ENCODE results near the gene ZNF76. TPM values are rescaled to one million over a fixed set of nuclear protein-coding genes. Genes with fewer than 3 reads are reported as not detected.

Gene ZNF76
- polyA plus RNA-seq, 1 of the 3 experiments (the other 2 are of a cell fraction), result 19.7 TPM

GRCh38 chr6:35292494-35292893 lies 33.0 kb downstream of the ZNF76 start (continued):
- TF ChIP-seq RAD21 (IDR thresholded peaks at IDR 0.05; ENCODE audit: low read length) (no peak), TEAD4 (IDR thresholded peaks at IDR 0.05; ENCODE audit: borderline replicate concordance, insufficient read depth) (no peak), YY1 (IDR thresholded peaks at IDR 0.05; ENCODE audit: low read depth) (no peak), NRF1 (IDR thresholded peaks at IDR 0.05; ENCODE audit: low read depth, low read length) (no peak), MEF2A (IDR thresholded peaks at IDR 0.05; ENCODE audit: borderline replicate concordance, low read depth) (no peak), SMC3 (IDR thresholded peaks at IDR 0.05; ENCODE audit: low read depth, low read length) (no peak), GATA2 (CRISPR knock-in tag; IDR thresholded peaks at IDR 0.05) (no peak), EP300 (IDR thresholded peaks at IDR 0.05; ENCODE audit: borderline replicate concordance in 1 of 2, low read depth in 1 of 2, low read length in 1 of 2) (no peak)

- peaks cover 16 to 65% of the 10 kb centered on the region in 2 experiments for H3K36me3 ChIP-seq (replicated peaks in 1 of 2; ENCODE audit: control insufficient read depth in 1 of 2, insufficient read depth in 2 of 2, low read length in 1 of 2)
- H3K27me3 ChIP-seq (ENCODE audit: insufficient read depth), result no peaks in the 10 kb centered on the region
- no peak overlapping the region for H3K4me3 ChIP-seq (ENCODE audit: low read depth in 2 of 2, low read length in 1 of 2)
- no peak overlapping the region for H3K4me2 ChIP-seq
- peaks cover 0 to 4% of the 10 kb centered on the region in 2 experiments; a peak in 1 of 4 replicates for H3K4me1 ChIP-seq (ENCODE audit: control insufficient read depth in 1 of 2, insufficient read depth in 2 of 2, low read depth in 1 of 2, low read length in 1 of 2)
- H3K27ac ChIP-seq (ENCODE audit: low read depth in 2 of 2, low read length in 1 of 2), result no peak overlapping the region
- no peaks in the 10 kb centered on the region for H4K20me1 ChIP-seq (ENCODE audit: insufficient read depth)
- TF ChIP-seq REST (IDR thresholded peaks at IDR 0.05; ENCODE audit: low read depth, low read length), result no peak
- TF ChIP-seq ZBTB33 (IDR thresholded peaks at IDR 0.05; ENCODE audit: borderline replicate concordance, low read depth), result no peak
- no peak for TF ChIP-seq RXRA (IDR thresholded peaks at IDR 0.05; ENCODE audit: borderline replicate concordance, low read depth)
- TF ChIP-seq NFIC (IDR thresholded peaks at IDR 0.05; ENCODE audit: borderline replicate concordance), result no peak
- no peak for TF ChIP-seq TCF12 (IDR thresholded peaks at IDR 0.05)
- TF ChIP-seq FOSL2 (IDR thresholded peaks at IDR 0.05; ENCODE audit: borderline replicate concordance, low read depth), result no peak
- no peak for TF ChIP-seq MAX (IDR thresholded peaks at IDR 0.05; ENCODE audit: low read depth)
- TF ChIP-seq IRF3 (IDR thresholded peaks at IDR 0.05; ENCODE audit: low read depth, low read length), result no peak
- CTCF ChIA-PET, result interaction anchor here (0.8 to 7.2 kb wide), 24 partner anchors 8 to 444 kb away, joined by 3 to 61 read pairs (median 6); partner anchors contain the start of genes ARMC12, FANCE, PPARD and RPL10A
- H3K9me2 ChIP-seq, result no peaks in the 10 kb centered on the region
- no peak for DNase-seq
- no peak overlapping the region for H2AFZ ChIP-seq (ENCODE audit: low read depth)
- 81% methylated on average over 8 of the region's 9 CpGs for WGBS (ENCODE audit: low lambda C conversion rate)
- POLR2A ChIA-PET, result no interaction called here
- no peaks in the 10 kb centered on the region for H3F3A ChIP-seq (replicated peaks; ENCODE audit: insufficient read depth)
- H3K9ac ChIP-seq, result no peak overlapping the region
- H3K79me2 ChIP-seq (ENCODE audit: insufficient read depth), result no peaks in the 10 kb centered on the region
- H3K9me3 ChIP-seq, result no peaks in the 10 kb centered on the region
Observed at GRCh38 chr6:35293681-35294080, 34.1 kb downstream of the ZNF76 start.

All from SK-N-SH (cell line).